Measurements from ENCODE around the gene LRRC51.

GRCh38 chr11:72136684-72137262, 56.1 kb downstream of the LRRC51 start:
- no peak for TF ChIP-seq POLR2A (IDR thresholded peaks at IDR 0.05; ENCODE audit: low read depth, low read length)
- TF ChIP-seq POLR2AphosphoS5 (IDR thresholded peaks at IDR 0.05; ENCODE audit: low read depth, low read length) = no peak
